ENCODE measurements around the gene CUL3.
"Not testable (repeated sequence)": the region's sequence is repeated elsewhere in the genome, so short reads cannot be mapped to it uniquely, and the experiment has no call there.

The CUL3 gene

DNA sequence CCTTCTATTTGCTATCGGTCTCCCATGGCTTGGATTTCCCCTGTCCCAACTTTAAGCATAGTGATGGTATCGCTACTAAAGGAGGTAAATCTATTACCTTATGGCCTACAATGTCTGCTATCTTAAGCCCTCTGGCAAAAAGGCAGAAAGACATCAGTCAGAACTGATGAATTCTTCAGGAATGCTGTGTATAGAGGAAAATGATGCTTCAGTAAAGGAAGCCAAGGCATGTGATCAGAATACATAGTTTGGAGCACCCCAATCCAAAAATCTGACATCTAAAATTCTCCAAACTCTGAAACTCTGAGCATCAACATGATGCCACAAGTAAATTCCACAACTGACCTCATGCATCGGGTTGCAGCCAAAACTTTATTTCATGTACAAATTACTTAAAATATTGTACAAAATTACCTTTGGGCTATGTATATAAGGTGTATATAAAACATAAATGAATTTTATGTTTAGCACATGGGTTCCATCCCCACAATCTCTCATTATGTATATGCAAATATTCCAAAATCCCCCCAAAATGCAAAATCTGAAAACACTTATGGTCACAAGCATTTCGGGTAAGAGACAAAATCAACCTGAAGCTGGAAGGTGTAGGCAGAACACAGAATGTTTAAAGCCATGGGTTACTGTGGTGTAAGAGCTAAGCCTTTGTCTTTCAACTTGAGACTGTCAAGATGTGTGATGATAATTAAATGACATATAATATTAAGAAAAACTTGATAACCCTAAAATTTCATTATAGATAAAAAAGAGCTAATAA lies 66.2 kb downstream of the CUL3 start:
- DNase-seq (ENCODE audit: low read depth) = peak; percentile 45
- in situ Hi-C loops (cut with HindIII; ENCODE audit: low sequenced_read_pairs) = no loop called here
- H3K4me3 ChIP-seq (ENCODE audit: low read depth, low read length) = no peak overlapping the region
- TF ChIP-seq, protein P1, sequence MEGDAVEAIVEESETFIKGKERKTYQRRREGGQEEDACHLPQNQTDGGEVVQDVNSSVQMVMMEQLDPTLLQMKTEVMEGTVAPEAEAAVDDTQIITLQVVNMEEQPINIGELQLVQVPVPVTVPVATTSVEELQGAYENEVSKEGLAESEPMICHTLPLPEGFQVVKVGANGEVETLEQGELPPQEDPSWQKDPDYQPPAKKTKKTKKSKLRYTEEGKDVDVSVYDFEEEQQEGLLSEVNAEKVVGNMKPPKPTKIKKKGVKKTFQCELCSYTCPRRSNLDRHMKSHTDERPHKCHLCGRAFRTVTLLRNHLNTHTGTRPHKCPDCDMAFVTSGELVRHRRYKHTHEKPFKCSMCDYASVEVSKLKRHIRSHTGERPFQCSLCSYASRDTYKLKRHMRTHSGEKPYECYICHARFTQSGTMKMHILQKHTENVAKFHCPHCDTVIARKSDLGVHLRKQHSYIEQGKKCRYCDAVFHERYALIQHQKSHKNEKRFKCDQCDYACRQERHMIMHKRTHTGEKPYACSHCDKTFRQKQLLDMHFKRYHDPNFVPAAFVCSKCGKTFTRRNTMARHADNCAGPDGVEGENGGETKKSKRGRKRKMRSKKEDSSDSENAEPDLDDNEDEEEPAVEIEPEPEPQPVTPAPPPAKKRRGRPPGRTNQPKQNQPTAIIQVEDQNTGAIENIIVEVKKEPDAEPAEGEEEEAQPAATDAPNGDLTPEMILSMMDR (IDR thresholded peaks at IDR 0.05; ENCODE audit: low read depth, low read length, missing control alignments) = no peak

DNA sequence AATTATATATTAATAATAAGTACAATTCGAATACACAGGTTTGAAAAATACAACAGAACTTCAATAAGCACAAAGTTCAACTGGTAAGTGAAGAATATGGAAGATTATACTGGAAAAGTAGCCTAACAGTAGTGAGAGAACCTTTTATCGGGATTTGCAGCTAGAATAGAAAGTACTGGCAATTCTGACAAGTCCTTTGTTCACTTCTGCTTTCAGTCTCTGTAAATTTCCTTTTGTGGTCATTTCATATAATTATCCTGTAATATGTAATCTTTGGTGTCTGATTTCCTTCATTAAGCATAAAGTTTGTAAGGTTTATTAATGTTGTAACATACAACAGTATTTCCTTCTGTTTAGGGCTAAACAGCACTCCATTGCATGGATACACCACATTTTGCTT lies 67.2 kb downstream of the CUL3 start:
- in situ Hi-C loops (cut with HindIII; ENCODE audit: low sequenced_read_pairs) = no loop called here
- TF ChIP-seq, protein P1 (IDR thresholded peaks at IDR 0.05; ENCODE audit: low read depth, low read length, missing control alignments) = no peak
- no peak for DNase-seq (ENCODE audit: low read depth)
- no peak overlapping the region for H3K4me3 ChIP-seq (ENCODE audit: low read depth, low read length)

DNA sequence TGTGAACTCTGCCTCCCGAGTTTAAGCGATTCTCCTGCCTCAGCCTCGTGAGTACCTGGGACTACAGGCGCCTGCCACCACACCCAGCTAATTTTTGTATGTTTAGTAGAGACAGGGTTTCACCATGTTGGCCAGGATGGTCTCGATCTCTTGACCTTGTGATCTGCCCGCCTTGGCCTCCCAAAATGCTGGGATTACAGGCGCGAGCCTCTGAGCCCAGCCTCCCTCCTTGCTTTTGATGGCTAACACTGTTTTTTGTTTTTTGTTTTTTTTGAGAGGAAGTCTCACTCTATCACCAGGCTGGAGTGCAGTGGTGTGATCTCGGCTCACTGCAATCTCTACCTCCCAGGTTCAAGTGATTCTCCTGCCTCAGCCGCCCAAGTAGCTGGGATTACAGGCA lies 68.8 kb downstream of the CUL3 start:
- H3K4me3 ChIP-seq (ENCODE audit: low read depth, low read length); DNase-seq (ENCODE audit: low read depth); in situ Hi-C loops (cut with HindIII; ENCODE audit: low sequenced_read_pairs): not testable (repeated sequence)

DNA sequence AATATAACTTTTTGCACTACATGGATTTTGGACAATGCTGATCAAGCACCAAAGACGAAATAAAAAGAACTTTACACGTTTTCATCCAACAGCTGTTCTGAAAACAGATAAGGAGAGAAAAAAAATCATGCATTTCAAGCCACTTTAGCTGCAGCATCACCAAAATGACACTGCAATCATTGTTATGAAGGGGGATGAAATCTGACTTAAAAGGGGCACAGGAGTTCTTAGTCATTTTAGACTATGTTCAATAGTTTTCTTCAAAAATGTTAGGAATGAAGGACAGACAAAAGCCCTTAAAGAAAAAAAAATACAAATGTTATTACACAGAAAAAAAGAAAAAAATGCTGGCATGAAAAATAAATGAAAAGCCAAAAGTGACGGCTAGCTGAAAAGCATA lies 71.2 kb downstream of the CUL3 start:
- TF ChIP-seq, protein P1 (IDR thresholded peaks at IDR 0.05; ENCODE audit: low read depth, low read length, missing control alignments) = no peak
- in situ Hi-C loops (cut with HindIII; ENCODE audit: low sequenced_read_pairs) = no loop called here
- no peak for DNase-seq (ENCODE audit: low read depth)

DNA sequence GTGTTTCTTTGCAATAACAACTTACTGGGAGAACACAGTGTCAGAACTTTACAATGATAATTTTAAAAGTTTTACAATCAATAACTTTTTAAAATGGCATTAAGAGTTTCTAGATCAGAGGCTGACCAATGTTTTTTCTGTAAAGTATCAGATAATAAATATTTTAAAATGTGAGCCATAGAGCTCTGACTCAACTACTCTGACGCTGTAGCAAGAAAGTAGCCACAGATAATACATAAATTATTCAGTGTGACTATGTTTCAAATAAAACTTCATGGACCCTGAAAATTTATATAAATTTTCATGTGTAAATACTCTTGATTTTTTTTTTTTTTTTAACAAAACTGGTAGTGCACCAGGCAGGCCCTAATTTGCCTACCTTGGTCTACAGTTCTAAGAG lies 77.4 kb downstream of the CUL3 start:
- H3K4me3 ChIP-seq (ENCODE audit: low read depth, low read length) = no peak overlapping the region
- in situ Hi-C loops (cut with HindIII; ENCODE audit: low sequenced_read_pairs) = no loop called here
- DNase-seq (ENCODE audit: low read depth) = no peak
- TF ChIP-seq, protein P1 (IDR thresholded peaks at IDR 0.05; ENCODE audit: low read depth, low read length, missing control alignments) = no peak

More for the DNA sequence above, 71.2 kb downstream of the CUL3 start:
- H3K4me3 ChIP-seq (ENCODE audit: low read depth, low read length) = no peak overlapping the region

DNA sequence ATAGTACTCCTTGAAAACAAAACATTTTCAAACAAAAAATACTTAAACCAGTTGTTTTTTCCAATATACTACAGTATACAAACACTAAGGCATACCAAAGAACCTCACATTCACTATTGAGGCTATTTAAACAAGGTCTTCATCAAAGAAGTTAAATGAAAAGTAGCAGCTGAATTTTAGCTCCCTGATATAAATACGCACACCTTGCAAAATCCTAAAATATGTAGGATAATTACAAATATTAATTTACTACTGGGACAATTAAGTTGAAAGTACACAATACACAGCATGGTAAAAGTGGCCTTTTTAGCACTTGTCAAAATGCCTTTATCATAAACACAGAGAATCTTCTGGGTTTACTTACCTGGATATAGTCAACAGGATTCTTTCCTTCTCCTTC lies 78.7 kb downstream of the CUL3 start:
- no peak overlapping the region for H3K4me3 ChIP-seq (ENCODE audit: low read depth, low read length)
- TF ChIP-seq, protein P1 (IDR thresholded peaks at IDR 0.05; ENCODE audit: low read depth, low read length, missing control alignments) = no peak
- in situ Hi-C loops (cut with HindIII; ENCODE audit: low sequenced_read_pairs) = no loop called here
- DNase-seq (ENCODE audit: low read depth) = no peak

DNA sequence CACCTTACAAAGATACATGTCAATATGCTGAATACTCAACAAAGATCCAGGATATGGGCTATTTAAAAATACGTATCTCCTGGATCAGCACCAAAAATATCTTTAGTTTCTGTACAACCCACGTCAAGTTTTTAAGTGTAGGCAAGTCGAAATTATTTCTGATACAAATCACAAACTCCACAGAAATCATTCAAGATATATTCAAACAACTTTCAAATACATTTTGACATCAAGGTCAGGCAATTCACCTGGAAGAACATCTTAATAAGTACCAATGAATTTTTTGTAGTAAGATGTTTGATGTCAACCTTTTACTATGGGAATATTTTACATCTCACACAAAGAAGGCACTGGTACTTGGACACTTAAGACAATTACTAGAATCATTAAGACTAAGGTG lies 86.2 kb downstream of the CUL3 start:
- no peak for DNase-seq (ENCODE audit: low read depth)
- in situ Hi-C loops (cut with HindIII; ENCODE audit: low sequenced_read_pairs) = no loop called here
- TF ChIP-seq, protein P1 (IDR thresholded peaks at IDR 0.05; ENCODE audit: low read depth, low read length, missing control alignments) = no peak
- no peak overlapping the region for H3K4me3 ChIP-seq (ENCODE audit: low read depth, low read length)

All from astrocyte of the cerebellum (primary cell).